Measurements from ENCODE around the gene PTRH2. TPM values are rescaled to one million over a fixed set of nuclear protein-coding genes. Genes with fewer than 3 reads are reported as not detected.
"Not testable (repeated sequence)": the region's sequence is repeated elsewhere in the genome, so short reads cannot be mapped to it uniquely, and the experiment has no call there.

PTRH2 gene
- 10 to 100 TPM; 15.4 to 24.8 TPM for total RNA-seq
- long read RNA-seq, full-length matches to known transcripts, result 17 of 20 reads
- long read RNA-seq, partial matches to known transcripts, result 1 of 20 reads
- long read RNA-seq, other reads (novel, unspliced or antisense), result 2 of 20 reads

- DNase-seq (peak; percentile 97 to 99), ATAC-seq (peak; percentile 95)
- intact Hi-C loops (cut with DNase I, micrococcal nuclease), result no loop called here
These were observed at the start of gene PTRH2, which contains the start of gene VMP1 for GRCh38 chr17:59707149-59707970. TSS of gene PTRH2 (minus strand) at chr17:59707430. CDS start at chr17:59697978, 9,452 bp downstream. TSS of gene VMP1 (plus strand) at chr17:59707654. CDS start at chr17:59731447, 23,793 bp downstream.

- DNase-seq (no peak), ATAC-seq (no peak)
- intact Hi-C loops (cut with DNase I, micrococcal nuclease), result no loop called here
These were observed 49.1 kb upstream of the PTRH2 start for GRCh38 chr17:59756236-59756818.

- DNase-seq; intact Hi-C loops (cut with DNase I, micrococcal nuclease); ATAC-seq: not testable (repeated sequence)
These were observed 47.8 kb upstream of the PTRH2 start for GRCh38 chr17:59755069-59755468.

- intact Hi-C loops (cut with DNase I, micrococcal nuclease), result no loop called here
- DNase-seq, result no peak
- ATAC-seq, result peak; percentile 19
These were observed 47.3 kb upstream of the PTRH2 start for GRCh38 chr17:59754552-59754951.

- intact Hi-C loops (cut with DNase I, micrococcal nuclease), result no loop called here
- ATAC-seq (peak; percentile 90), DNase-seq (no peak)
These were observed 46.6 kb upstream of the PTRH2 start for GRCh38 chr17:59753522-59754467.

- intact Hi-C loops (cut with DNase I, micrococcal nuclease), result no loop called here
- no peak for DNase-seq
- ATAC-seq, result no peak
These were observed 45.7 kb upstream of the PTRH2 start for GRCh38 chr17:59752922-59753321.

GRCh38 chr17:59752446-59752845 lies 45.2 kb upstream of the PTRH2 start:
- intact Hi-C loops (cut with DNase I, micrococcal nuclease), result no loop called here
- ATAC-seq (no peak), DNase-seq (no peak)

GRCh38 chr17:59751955-59752413 lies 44.8 kb upstream of the PTRH2 start:
- intact Hi-C loops (cut with DNase I, micrococcal nuclease), result no loop called here

GRCh38 chr17:59748591-59748990 lies 41.4 kb upstream of the PTRH2 start:
- DNase-seq (no peak), ATAC-seq (no peak)
- intact Hi-C loops (cut with DNase I, micrococcal nuclease), result loop anchor here (10.0 kb wide), 2 partner anchors 116 to 286 kb away; no protein-coding TSS in a partner anchor

More at GRCh38 chr17:59751955-59752413, 44.8 kb upstream of the PTRH2 start:
- DNase-seq, result no peak
- ATAC-seq, result no peak

- no peak for DNase-seq
- peak; percentile 51 for ATAC-seq
- intact Hi-C loops (cut with DNase I, micrococcal nuclease), result loop anchor here (10.0 kb wide), 2 partner anchors 118 to 288 kb away; no protein-coding TSS in a partner anchor
These were observed 39.7 kb upstream of the PTRH2 start for GRCh38 chr17:59746849-59747445.

GRCh38 chr17:59745040-59745439 lies 37.8 kb upstream of the PTRH2 start:
- intact Hi-C loops (cut with DNase I, micrococcal nuclease), result loop anchor here (10.0 kb wide), 2 partner anchors 120 to 290 kb away; no protein-coding TSS in a partner anchor
- DNase-seq (no peak), ATAC-seq (no peak)

- intact Hi-C loops (cut with DNase I, micrococcal nuclease), result loop anchor here (10.0 kb wide), 2 partner anchors 121 to 291 kb away; no protein-coding TSS in a partner anchor
- ATAC-seq (no peak), DNase-seq (no peak)
These were observed 36.6 kb upstream of the PTRH2 start for GRCh38 chr17:59743842-59744241.

- DNase-seq (no peak), ATAC-seq (no peak)
- intact Hi-C loops (cut with DNase I, micrococcal nuclease), result no loop called here
These were observed 30.1 kb upstream of the PTRH2 start for GRCh38 chr17:59737324-59737723.

- peak; percentile 78 for ATAC-seq
- DNase-seq, result peak in 1 of 2 donors; percentile 44
- intact Hi-C loops (cut with DNase I, micrococcal nuclease), result no loop called here
These were observed 27.0 kb upstream of the PTRH2 start for GRCh38 chr17:59734226-59734625.

- DNase-seq (no peak), ATAC-seq (no peak)
- intact Hi-C loops (cut with DNase I, micrococcal nuclease), result no loop called here
These were observed 26.5 kb upstream of the PTRH2 start for GRCh38 chr17:59733697-59734096.

GRCh38 chr17:59730268-59730834 lies 23.1 kb upstream of the PTRH2 start:
- ATAC-seq (no peak), DNase-seq (no peak)
- intact Hi-C loops (cut with DNase I, micrococcal nuclease), result no loop called here

GRCh38 chr17:59727817-59728533 lies 20.7 kb upstream of the PTRH2 start:
- ATAC-seq, result no peak
- no peak for DNase-seq
- intact Hi-C loops (cut with DNase I, micrococcal nuclease), result no loop called here
